Activated CD8-positive, alpha-beta memory T cell treated with anti-CD3 and anti-CD28 coated beads for 36 hours (primary cell): ENCODE measurements around the gene CERS6. TPM values are rescaled to one million over a fixed set of nuclear protein-coding genes. Genes with fewer than 3 reads are reported as not detected.

Experiments used
- CTCF ChIA-PET: fragments of 350-600 bp; sonication (Branson Sonifier 250); formaldehyde crosslinking; loops from one replicate; lab custom pipeline; 2021; ENCODE audit warnings: antibody characterized with exemption; lab: Charles Lee
- POLR2A ChIA-PET: fragments of 350-600 bp; sonication (Branson Sonifier 250); formaldehyde crosslinking; loops from one replicate; lab custom pipeline; 2021; ENCODE audit warnings: antibody characterized with exemption; lab: Charles Lee
- total RNA-seq, 2 experiments: library from RNA; stranded (reverse); gene quantifications; one replicate each; pipeline ENCODE4 v1.2.3, GENCODE V29; 2021

Gene CERS6
- total RNA-seq, 2 experiments from 2014 or later: 9.4 to 9.5 TPM

DNA sequence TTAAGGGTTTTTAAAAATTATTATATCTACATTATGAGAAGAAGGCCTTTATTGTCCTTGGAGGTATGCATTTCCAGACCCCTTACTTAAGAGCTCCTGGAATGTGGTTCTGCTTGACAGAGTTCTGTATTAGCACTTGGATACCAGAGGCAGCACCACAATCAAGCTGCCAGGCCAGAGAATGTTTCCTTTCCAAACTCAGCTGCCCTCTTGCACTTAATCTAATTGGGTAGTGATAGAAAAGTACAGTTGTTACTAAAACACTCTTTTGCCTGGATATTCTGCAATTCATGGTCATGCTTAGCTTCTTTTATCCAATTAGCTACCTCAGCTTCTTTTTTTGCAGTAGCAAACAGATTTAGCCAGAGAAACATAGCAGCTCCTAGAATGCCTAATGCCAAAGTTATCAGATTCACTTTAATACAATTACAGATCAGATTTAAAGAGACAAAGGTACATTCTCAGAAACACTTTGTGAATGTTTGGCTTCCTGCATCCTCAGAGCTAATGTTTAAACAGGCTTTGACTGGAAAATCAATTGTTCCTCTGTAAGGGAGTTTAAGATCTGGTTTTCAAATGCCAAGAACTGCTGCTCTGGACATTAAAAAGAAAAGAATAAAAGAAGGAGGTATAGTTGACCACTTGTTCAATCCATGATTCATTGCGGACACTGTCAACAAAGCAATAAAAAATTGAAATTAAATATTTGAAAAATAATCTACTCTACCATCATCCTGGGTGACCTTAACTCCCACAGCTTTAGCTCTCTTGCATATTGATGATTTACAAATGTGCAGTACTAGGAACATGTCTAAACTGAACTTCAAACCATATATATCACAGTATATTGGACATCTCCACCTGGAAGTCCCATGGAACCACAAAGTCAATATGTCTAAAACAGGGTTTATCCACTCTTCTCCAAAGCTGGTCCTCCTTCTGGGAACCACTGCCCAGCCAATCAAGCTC lies 359.2 kb downstream of the CERS6 start:
- POLR2A ChIA-PET: no interaction called here
- CTCF ChIA-PET: no interaction called here

DNA sequence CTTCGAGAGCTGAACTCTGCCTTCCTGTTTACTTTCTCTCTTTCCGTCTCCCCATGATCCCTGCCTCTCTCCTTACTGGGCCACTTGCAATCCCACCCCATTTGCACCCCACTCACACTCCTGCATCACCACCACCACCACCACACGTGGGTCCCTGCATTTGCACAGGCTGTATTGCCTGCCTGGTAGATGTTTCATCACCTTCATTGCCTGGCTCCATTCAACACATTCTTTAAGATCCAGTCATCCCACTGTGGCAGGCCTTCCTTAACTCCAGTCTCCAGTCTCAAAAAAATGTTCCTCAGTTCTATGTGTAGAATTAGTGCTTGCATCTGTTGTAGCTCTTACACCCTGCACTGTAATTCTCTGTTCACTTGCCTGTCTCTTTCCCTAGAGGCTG lies 360.3 kb downstream of the CERS6 start:
- CTCF ChIA-PET: interaction anchor here (1.0 kb wide), 1 partner anchor 24 kb away, joined by 3 read pairs; no protein-coding TSS in a partner anchor
- POLR2A ChIA-PET: no interaction called here

DNA sequence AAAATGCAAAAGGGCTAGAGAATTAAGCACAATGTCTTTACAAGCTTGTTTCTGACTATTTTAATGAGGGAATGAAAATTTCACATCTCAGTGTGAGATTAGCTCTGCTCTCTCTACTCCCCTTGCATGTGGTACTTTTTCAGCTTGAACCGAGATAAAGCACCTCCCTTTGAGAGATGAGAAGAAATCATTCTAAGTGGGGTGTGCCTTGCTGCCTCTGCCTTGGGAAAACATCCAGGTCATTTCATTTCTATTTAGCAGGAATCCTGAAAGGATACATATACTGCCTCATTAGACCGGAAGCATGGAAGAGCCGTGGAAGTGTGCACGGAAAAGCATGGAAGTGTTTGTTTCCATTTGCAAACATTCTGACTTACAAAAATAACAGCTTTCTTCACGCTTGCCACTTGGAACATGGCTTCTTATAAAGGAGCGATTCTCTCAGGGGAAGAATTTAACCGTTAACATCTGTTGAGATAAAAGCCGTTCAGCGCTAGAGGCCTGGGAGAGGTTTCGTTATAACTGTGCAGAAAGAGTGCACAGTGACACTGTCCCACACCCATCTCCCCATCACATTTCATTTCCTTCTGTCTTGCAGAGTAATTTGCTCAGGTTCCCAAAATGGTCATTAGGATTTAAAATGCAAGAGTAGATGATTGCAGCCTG lies 363.1 kb downstream of the CERS6 start:
- ChIA-PET POLR2A (no interaction called here), CTCF (no interaction called here)

GRCh38 chr2:168819829-168820489 lies 363.9 kb downstream of the CERS6 start:
- POLR2A ChIA-PET: no interaction called here
- CTCF ChIA-PET: interaction anchor here (0.6 kb wide), 1 partner anchor 132 kb away, joined by 3 read pairs; no protein-coding TSS in a partner anchor

DNA sequence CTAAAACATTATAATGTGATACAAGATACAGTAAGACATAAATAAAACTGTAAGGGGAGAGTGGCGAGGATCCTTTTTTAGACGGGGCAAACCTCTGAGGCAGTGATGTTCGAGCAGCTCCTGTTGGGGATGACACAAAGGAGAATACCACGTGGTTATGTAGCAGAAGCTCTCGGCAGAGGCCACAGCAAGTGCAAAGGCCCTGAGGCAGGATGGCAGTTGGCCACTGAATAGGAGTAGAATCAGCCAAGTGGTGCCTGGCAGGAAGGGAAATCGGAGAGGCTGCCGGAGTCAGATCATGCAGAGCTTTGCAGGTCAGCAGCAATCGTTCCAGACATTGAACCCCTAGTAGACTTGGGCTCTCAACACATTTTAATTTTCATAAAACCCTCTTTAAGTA lies 365.5 kb downstream of the CERS6 start:
- CTCF ChIA-PET: no interaction called here
- POLR2A ChIA-PET: no interaction called here

- POLR2A ChIA-PET: no interaction called here
- CTCF ChIA-PET: no interaction called here
Observed at GRCh38 chr2:168821992-168822391, 365.9 kb downstream of the CERS6 start.

Other genes starting within 250 kb of the CERS6 start
- gene STK39, start 208.7 kb upstream of the CERS6 start, total RNA-seq: 10 to 100 TPM; 26.5 to 27.7 TPM